ENCODE data around the gene RGS9.
"Not testable (repeated sequence)": the region's sequence is repeated elsewhere in the genome, so short reads cannot be mapped to it uniquely, and the experiment has no call there.

The RGS9 gene

DNA sequence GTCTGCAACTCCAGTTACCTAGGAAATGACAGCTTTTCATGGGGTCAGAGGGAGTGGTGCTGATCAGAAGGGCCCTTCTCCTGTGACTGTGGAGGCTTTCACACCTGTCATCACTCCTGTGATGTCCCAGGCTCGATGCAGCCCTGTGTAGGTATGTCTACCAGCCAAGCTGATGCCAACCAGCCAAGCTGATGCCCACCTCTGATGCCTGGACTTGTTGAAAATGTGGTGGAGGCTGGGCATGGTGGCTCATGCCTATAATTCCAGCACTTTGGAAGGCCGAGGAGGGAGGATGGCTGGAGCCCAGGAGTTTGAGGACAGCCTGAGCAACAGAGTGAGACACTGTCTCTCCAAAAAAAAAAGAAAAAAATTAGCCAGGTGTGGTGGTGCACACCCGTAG, 33.7 kb upstream of the RGS9 start:
- Mint-ChIP-seq H3K4me3 (no peak overlapping the region), H3K4me1 (ENCODE audit: low read depth) (peaks cover 15% of the 10 kb centered on the region)

GRCh38 chr17:65103896-65104295, 33.3 kb upstream of the RGS9 start:
- no peaks in the 10 kb centered on the region for H3K36me3 Mint-ChIP-seq (ENCODE audit: low read depth)
- no peak overlapping the region for H3K4me3 Mint-ChIP-seq
- H3K9me3 Mint-ChIP-seq: no peaks in the 10 kb centered on the region
- H3K27ac Mint-ChIP-seq: no peak overlapping the region
- peaks cover 15% of the 10 kb centered on the region for H3K4me1 Mint-ChIP-seq (ENCODE audit: low read depth)
- peaks cover 12% of the 10 kb centered on the region for H3K27me3 Mint-ChIP-seq (ENCODE audit: low read depth)

More for the DNA sequence above, 33.7 kb upstream of the RGS9 start:
- H3K27me3 Mint-ChIP-seq (ENCODE audit: low read depth): peaks cover 12% of the 10 kb centered on the region
- H3K27ac Mint-ChIP-seq: no peak overlapping the region
- no peaks in the 10 kb centered on the region for H3K36me3 Mint-ChIP-seq (ENCODE audit: low read depth)
- H3K9me3 Mint-ChIP-seq: no peaks in the 10 kb centered on the region

DNA sequence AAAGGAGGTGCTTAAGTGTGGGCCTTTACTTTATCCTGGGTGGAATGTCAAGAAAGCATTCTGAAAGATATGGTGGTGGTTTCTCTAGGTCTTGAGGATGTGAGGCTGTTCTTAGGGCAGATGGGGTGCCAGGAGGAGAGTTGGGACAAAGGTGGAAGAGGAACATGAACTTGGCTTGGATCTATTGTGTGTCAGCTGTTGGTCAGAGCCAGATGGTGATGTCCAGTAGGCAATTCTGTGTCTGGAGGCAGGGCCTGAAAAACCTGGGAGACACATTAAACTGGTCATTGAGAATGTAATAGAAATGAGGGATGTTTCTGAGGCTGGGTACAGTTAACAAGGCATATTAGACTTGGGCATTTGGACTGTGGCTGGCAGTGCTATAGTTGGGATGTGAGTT, 32.6 kb upstream of the RGS9 start:
- H3K27me3 Mint-ChIP-seq (ENCODE audit: low read depth): peaks cover 16% of the 10 kb centered on the region
- no peaks in the 10 kb centered on the region for H3K36me3 Mint-ChIP-seq (ENCODE audit: low read depth)
- H3K4me3 Mint-ChIP-seq: no peak overlapping the region
- no peak overlapping the region for H3K27ac Mint-ChIP-seq
- no peaks in the 10 kb centered on the region for H3K9me3 Mint-ChIP-seq
- H3K4me1 Mint-ChIP-seq (ENCODE audit: low read depth): peaks cover 11% of the 10 kb centered on the region

- Mint-ChIP-seq H3K4me1 (ENCODE audit: low read depth) (peaks cover 8% of the 10 kb centered on the region), H3K27ac (no peak overlapping the region), H3K4me3 (no peak overlapping the region)
Measured at GRCh38 chr17:65104973-65105372, 32.2 kb upstream of the RGS9 start.

DNA sequence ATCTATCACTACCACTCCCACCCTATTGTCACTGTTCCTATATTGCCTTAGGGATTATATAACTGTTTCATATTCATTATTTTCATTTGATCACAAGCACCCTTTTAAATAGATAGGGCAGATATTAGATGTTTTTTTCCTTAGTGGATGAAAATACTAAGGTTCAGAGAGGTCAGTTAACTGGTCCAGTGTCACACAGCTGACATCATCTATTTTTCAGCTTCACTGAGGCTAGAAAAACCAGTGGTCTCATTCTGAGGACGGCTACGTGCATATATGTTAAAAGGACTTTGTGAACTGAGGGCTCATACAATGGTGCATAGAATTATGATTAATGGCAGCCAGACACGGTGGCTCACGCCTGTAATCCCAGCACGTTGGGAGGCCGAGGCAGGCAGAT, 29.0 kb upstream of the RGS9 start:
- Mint-ChIP-seq H3K9me3 (no peaks in the 10 kb centered on the region), H3K36me3 (ENCODE audit: low read depth) (no peaks in the 10 kb centered on the region), H3K4me1 (ENCODE audit: low read depth) (no peaks in the 10 kb centered on the region), H3K27ac (no peak overlapping the region), H3K4me3 (no peak overlapping the region), H3K27me3 (ENCODE audit: low read depth) (peaks cover 22% of the 10 kb centered on the region)

More at GRCh38 chr17:65104973-65105372, 32.2 kb upstream of the RGS9 start:
- no peaks in the 10 kb centered on the region for H3K36me3 Mint-ChIP-seq (ENCODE audit: low read depth)
- peaks cover 20% of the 10 kb centered on the region for H3K27me3 Mint-ChIP-seq (ENCODE audit: low read depth)
- no peaks in the 10 kb centered on the region for H3K9me3 Mint-ChIP-seq

DNA sequence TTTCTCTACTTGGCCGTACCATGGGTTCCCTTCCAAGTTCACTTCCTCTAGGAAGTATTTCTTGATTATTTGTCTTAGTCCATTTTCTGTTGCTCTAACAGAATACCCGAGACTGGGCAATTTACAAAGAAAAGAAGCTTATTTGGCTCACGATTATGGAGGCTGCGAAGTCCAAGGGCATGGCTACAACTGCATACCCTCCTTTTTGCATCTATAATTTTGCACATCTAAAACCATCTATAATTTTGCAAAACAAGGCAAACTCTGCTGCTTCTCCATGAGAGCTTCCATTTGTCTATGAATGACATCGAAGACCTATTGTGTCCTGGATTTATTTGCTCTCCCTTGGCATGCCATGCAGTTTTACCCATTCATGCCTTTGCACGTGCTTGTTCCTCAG, 27.6 kb upstream of the RGS9 start:
- H3K4me1 Mint-ChIP-seq (ENCODE audit: low read depth): no peaks in the 10 kb centered on the region
- H3K36me3 Mint-ChIP-seq (ENCODE audit: low read depth): no peaks in the 10 kb centered on the region

GRCh38 chr17:65109990-65110680, 27.0 kb upstream of the RGS9 start:
- Mint-ChIP-seq H3K27me3 (ENCODE audit: low read depth) (peaks cover 29% of the 10 kb centered on the region), H3K9me3 (no peaks in the 10 kb centered on the region), H3K4me1 (ENCODE audit: low read depth) (no peaks in the 10 kb centered on the region), H3K4me3 (no peak overlapping the region), H3K27ac (no peak overlapping the region), H3K36me3 (ENCODE audit: low read depth) (no peaks in the 10 kb centered on the region)

More for the DNA sequence above, 27.6 kb upstream of the RGS9 start:
- Mint-ChIP-seq H3K4me3 (no peak overlapping the region), H3K27ac (no peak overlapping the region), H3K9me3 (no peaks in the 10 kb centered on the region), H3K27me3 (ENCODE audit: low read depth) (peaks cover 26% of the 10 kb centered on the region)

- Mint-ChIP-seq H3K27ac (no peak overlapping the region), H3K4me3 (no peak overlapping the region), H3K27me3 (ENCODE audit: low read depth) (peaks cover 17% of the 10 kb centered on the region), H3K9me3 (peaks cover 4% of the 10 kb centered on the region), H3K4me1 (ENCODE audit: low read depth) (no peaks in the 10 kb centered on the region), H3K36me3 (ENCODE audit: low read depth) (no peaks in the 10 kb centered on the region)
Measured at GRCh38 chr17:65115839-65116238, 21.3 kb upstream of the RGS9 start.

- H3K27me3 Mint-ChIP-seq (ENCODE audit: low read depth): peaks cover 13% of the 10 kb centered on the region
- H3K4me1 Mint-ChIP-seq (ENCODE audit: low read depth); H3K9me3 Mint-ChIP-seq; H3K36me3 Mint-ChIP-seq (ENCODE audit: low read depth); H3K27ac Mint-ChIP-seq; H3K4me3 Mint-ChIP-seq: not testable (repeated sequence)
Measured at GRCh38 chr17:65116515-65116914, 20.7 kb upstream of the RGS9 start.

GRCh38 chr17:65117384-65118035, 19.7 kb upstream of the RGS9 start:
- Mint-ChIP-seq H3K36me3 (ENCODE audit: low read depth) (no peaks in the 10 kb centered on the region), H3K4me3 (no peak overlapping the region), H3K9me3 (peaks cover 4% of the 10 kb centered on the region), H3K27ac (no peak overlapping the region), H3K4me1 (ENCODE audit: low read depth) (peaks cover 14% of the 10 kb centered on the region), H3K27me3 (ENCODE audit: low read depth) (peaks cover 13% of the 10 kb centered on the region)

DNA sequence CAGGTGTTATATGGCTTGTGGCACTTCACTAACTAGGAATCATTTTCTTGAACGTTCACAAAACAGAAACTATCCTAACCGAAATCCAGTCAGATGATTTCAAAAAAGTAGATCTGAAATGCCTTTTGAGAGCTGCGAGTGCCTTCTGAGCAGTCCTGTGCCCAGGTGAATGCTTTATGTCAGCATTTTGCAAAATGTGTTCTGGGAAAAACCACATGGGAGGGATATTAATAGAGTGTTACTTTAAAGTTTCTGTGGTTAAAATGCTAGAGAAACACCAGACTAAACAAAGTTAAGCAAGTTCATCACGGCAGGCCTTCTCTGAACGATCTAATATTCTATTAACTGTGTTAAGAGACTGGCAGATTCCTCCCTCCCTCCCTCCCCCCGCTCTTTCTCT, 15.8 kb upstream of the RGS9 start:
- peaks cover 4% of the 10 kb centered on the region for H3K9me3 Mint-ChIP-seq
- peaks cover 13% of the 10 kb centered on the region for H3K27me3 Mint-ChIP-seq (ENCODE audit: low read depth)
- peak overlapping the region; percentile 88 for H3K27ac Mint-ChIP-seq
- peaks cover 21% of the 10 kb centered on the region for H3K4me1 Mint-ChIP-seq (ENCODE audit: low read depth)
- H3K4me3 Mint-ChIP-seq: peak overlapping the region; percentile 86
- H3K36me3 Mint-ChIP-seq (ENCODE audit: low read depth): no peaks in the 10 kb centered on the region

- peaks cover 15% of the 10 kb centered on the region for H3K27me3 Mint-ChIP-seq (ENCODE audit: low read depth)
- no peaks in the 10 kb centered on the region for H3K9me3 Mint-ChIP-seq
- H3K27ac Mint-ChIP-seq: peak overlapping the region; percentile 88
- no peaks in the 10 kb centered on the region for H3K36me3 Mint-ChIP-seq (ENCODE audit: low read depth)
- peaks cover 21% of the 10 kb centered on the region for H3K4me1 Mint-ChIP-seq (ENCODE audit: low read depth)
- H3K4me3 Mint-ChIP-seq: peak overlapping the region; percentile 86
Measured at GRCh38 chr17:65121916-65122806, 15.0 kb upstream of the RGS9 start.

DNA sequence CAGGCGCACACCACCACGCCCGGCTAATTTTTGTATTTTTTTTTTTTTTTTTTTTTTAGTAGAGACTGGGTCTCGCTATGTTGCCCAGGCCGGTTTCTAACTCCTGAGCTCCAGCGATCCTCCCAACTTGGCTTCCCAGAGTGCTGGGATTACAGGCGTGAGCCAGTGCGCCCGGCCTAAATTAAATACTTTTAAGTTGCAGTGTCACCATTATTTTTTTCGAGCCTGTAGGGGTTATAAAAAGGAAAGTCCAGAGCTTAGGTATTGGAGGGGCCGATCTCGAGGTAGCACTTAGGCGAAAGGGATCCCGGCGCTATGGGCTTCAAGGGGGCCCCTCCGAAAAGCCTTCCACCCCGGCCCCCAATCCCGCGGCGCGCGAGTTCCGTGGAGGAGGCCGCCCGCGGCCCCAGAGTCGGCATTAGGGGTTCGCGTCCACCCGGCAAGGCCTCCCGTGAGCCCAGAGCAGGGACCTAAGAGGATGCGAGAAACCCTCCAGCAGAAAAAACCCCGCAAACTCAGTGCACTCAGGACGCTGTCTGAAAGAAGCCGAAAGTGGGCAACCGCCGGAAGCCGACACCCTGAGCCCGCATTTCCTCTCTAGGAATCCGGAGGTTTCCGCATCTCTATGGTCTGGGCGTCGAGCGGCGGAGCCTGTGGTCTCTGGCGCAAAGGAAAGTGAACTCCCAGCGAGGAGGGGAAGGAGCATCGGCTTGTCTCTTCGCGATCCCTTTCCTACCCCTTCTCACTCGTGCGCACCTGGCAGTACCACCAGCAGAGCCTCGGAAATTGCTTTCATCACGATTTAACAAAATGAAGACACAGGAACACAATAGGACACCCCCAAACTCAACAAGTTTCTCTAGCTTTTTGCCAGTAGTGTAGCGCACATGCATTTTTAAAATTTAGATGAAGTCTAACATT, 14.1 kb upstream of the RGS9 start:
- Mint-ChIP-seq H3K4me1 (ENCODE audit: low read depth) (peaks cover 21% of the 10 kb centered on the region), H3K27me3 (ENCODE audit: low read depth) (peaks cover 23% of the 10 kb centered on the region), H3K36me3 (ENCODE audit: low read depth) (no peaks in the 10 kb centered on the region), H3K9me3 (no peaks in the 10 kb centered on the region), H3K4me3 (peak overlapping the region; percentile 86), H3K27ac (peak overlapping the region; percentile 88)
